Activated naive CD8-positive, alpha-beta T cell treated with anti-CD3 and anti-CD28 coated beads for 36 hours (primary cell): ENCODE results near the gene SH3PXD2B. TPM values are rescaled to one million over a fixed set of nuclear protein-coding genes. Genes with fewer than 3 reads are reported as not detected.

Experiments used
- DNase-seq: peaks from one replicate; pipeline ENCODE4 v3.0.0; 2021
- H3K27ac Mint-ChIP-seq: one replicate; pipeline ENCODE4 v1.8.0; 2022; ENCODE audit warnings: mild to moderate bottlenecking, moderate library complexity, mixed read lengths
- H3K27me3 Mint-ChIP-seq: one replicate; pipeline ENCODE4 v1.8.0; 2022; ENCODE audit warnings: mild to moderate bottlenecking, mixed read lengths
- H3K36me3 Mint-ChIP-seq: one replicate; pipeline ENCODE4 v1.8.0; 2021; ENCODE audit warnings: mild to moderate bottlenecking, mixed read lengths
- H3K4me1 Mint-ChIP-seq: one replicate; pipeline ENCODE4 v1.8.0; 2021; ENCODE audit warnings: mixed read lengths
- H3K4me3 Mint-ChIP-seq: one replicate; pipeline ENCODE4 v1.8.0; 2022; ENCODE audit warnings: mild to moderate bottlenecking, moderate library complexity, mixed read lengths
- H3K9me3 Mint-ChIP-seq: one replicate; pipeline ENCODE4 v1.8.0; 2022; ENCODE audit warnings: mixed read lengths
- total RNA-seq, 2 experiments: library from RNA; stranded (reverse); gene quantifications; one replicate each; pipeline ENCODE4 v1.2.3, GENCODE V29; 2021

SH3PXD2B gene
- total RNA-seq, 2 experiments from 2014 or later: 0.80 to 0.84 TPM

DNA sequence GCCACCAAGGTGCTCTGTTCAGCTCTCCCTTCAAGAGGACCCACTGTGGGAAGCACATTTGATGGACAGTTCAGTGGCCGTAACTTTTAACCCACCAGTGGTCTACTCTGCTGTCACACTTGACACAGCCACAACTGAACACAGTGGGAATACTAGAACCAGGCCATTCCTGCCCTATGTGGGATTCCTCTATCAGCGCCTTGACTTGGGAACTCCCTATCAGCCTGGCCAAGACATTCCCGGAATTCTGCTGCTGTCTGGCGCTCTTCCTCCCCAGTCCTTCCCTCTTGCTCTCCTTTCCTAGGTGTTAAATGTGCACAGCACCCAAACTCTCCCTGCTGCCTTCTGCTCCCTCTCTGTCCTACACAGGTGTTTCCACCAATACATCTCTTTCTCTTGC is 23.1 kb upstream of the SH3PXD2B start:
- Mint-ChIP-seq H3K4me1 (peaks cover 3% of the 10 kb centered on the region), H3K27ac (no peak overlapping the region), H3K4me3 (no peak overlapping the region), H3K9me3 (no peaks in the 10 kb centered on the region), H3K27me3 (no peaks in the 10 kb centered on the region), H3K36me3 (no peaks in the 10 kb centered on the region)
- DNase-seq: no peak

DNA sequence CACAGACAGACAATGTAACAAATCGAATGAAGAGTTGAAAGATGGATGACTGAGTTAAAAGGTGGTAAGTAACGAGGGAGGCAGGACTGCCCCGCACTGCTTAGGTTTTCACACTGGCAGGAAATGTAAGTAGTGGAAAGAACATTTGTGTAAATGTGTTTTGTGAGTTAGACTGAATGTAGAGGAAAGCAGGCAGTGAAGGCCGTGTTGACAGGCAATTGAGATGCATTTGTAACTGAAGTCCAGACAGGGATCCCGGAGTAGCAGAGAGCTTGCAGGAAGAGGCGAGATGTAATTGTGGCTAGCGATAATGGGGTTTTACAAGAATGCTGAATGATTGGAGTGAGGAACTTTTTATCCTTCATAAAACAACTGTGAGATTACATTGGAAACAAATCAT is 20.0 kb upstream of the SH3PXD2B start:
- Mint-ChIP-seq H3K27ac (no peak overlapping the region), H3K27me3 (no peaks in the 10 kb centered on the region), H3K9me3 (no peaks in the 10 kb centered on the region), H3K36me3 (no peaks in the 10 kb centered on the region), H3K4me1 (peaks cover 3% of the 10 kb centered on the region), H3K4me3 (no peak overlapping the region)
- DNase-seq: no peak

DNA sequence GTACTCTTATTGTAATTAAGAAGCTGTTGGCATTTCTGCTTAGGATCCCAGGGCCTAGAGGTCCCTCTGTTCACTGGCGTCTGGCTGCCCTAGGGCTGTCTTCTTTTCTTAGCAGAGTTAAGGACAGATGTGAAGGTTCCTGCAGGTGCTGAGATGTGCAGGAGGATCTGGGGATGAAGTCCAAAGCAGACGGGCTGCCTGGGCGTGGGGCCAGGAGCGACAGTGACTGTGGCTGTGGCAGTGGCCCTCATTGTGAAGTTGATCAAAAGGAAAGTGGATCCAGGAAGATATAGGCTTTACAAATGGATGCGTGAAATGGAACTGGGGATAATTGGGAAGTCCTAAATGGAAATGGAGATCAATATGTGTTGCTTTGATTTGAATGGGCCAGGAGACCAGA is 19.1 kb upstream of the SH3PXD2B start:
- H3K27me3 Mint-ChIP-seq: no peaks in the 10 kb centered on the region

DNA sequence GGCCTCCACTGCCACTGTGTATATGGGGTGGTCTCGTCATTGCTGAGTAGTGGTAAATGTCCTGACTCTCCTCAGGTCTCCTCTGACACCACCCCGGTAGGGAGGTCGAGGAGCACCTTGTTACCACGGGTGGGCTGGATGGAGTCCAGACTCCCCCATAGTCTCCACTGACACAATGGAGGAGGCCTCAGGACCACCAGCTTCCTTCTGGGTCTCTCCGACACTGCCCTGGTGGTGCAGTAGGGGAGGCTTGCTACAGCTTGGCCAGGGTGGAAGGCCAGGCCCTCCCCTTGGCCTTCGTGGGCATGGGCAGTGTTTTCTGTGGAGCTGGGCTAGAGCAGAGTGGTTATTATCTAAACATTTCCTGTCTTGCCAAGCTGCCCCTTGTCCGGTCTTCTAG is 15.4 kb upstream of the SH3PXD2B start:
- no peaks in the 10 kb centered on the region for H3K4me1 Mint-ChIP-seq

More for the DNA sequence above, 19.1 kb upstream of the SH3PXD2B start:
- no peak overlapping the region for H3K4me3 Mint-ChIP-seq
- no peak for DNase-seq
- no peaks in the 10 kb centered on the region for H3K9me3 Mint-ChIP-seq
- no peaks in the 10 kb centered on the region for H3K4me1 Mint-ChIP-seq
- H3K36me3 Mint-ChIP-seq: no peaks in the 10 kb centered on the region
- H3K27ac Mint-ChIP-seq: no peak overlapping the region

DNA sequence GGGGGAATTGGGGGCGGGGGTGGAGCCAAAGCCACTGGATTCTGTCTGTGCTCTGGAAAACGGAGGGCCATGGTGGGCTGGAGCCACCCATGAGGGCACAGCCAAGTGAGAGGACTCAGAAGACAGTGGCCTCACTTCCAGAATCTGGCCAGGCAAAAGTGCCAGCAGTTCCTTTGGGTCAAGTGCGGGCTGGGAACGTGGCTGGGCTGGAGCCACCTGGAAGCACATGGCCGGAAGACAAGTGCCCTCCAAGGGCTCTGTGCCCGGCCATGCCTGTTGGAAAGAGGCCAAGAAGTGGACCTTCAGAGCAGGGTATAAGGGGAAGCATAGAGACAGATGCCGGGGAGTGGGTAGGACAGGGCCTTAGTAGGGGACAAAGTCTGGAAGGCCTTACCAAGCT is 11.7 kb upstream of the SH3PXD2B start:
- no peaks in the 10 kb centered on the region for H3K36me3 Mint-ChIP-seq
- DNase-seq: no peak
- no peak overlapping the region for H3K4me3 Mint-ChIP-seq
- peaks cover 1% of the 10 kb centered on the region for H3K4me1 Mint-ChIP-seq
- peaks cover 13% of the 10 kb centered on the region for H3K9me3 Mint-ChIP-seq
- H3K27me3 Mint-ChIP-seq: no peaks in the 10 kb centered on the region
- H3K27ac Mint-ChIP-seq: no peak overlapping the region

More for the DNA sequence above, 15.4 kb upstream of the SH3PXD2B start:
- Mint-ChIP-seq H3K27me3 (no peaks in the 10 kb centered on the region), H3K9me3 (peaks cover 2% of the 10 kb centered on the region), H3K27ac (no peak overlapping the region), H3K4me3 (no peak overlapping the region), H3K36me3 (no peaks in the 10 kb centered on the region)
- no peak for DNase-seq

DNA sequence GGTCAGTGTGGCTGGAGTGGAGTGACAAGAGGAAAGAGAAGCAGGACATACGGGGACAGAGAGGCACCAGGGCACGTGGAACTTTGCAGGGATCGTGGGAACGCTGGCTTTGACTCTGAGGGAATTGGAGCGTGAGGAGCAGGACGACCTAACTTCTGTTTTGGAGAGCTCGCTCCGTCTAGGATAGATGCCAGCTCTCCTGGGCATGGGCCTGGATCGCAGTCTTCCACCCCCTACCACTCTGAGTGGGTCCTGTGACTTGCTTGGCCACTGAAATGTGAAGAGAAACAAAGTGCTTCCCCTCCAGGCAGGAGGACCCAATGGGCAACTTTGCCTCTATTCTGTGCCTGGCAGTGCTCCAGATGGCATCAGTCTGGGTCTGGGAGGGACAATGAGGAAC is 8.7 kb upstream of the SH3PXD2B start:
- Mint-ChIP-seq H3K9me3 (peaks cover 13% of the 10 kb centered on the region), H3K27me3 (no peaks in the 10 kb centered on the region), H3K36me3 (no peaks in the 10 kb centered on the region), H3K4me3 (no peak overlapping the region), H3K27ac (no peak overlapping the region), H3K4me1 (peaks cover 7% of the 10 kb centered on the region)
- no peak for DNase-seq

DNA sequence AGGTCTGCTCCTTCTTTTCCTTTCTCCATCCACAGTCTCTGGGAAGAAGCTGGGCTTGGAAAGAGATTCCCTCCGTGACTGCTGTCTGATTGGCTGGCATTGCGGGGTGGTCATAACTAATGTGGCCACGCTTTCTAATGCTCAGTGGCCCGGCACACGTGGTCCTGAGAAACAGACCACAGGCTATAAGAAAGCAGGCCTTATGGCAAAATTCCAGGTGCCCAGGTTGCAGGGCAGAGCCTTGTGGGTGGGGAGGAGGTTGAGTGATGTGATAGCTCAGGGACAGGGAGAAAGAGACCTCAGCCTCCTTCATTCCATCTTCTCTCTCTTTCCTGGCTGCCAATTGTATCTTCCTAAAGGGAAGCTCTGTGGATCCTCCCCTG is 5.4 kb upstream of the SH3PXD2B start:
- peaks cover 7% of the 10 kb centered on the region for H3K4me1 Mint-ChIP-seq
- H3K27me3 Mint-ChIP-seq: peaks cover 3% of the 10 kb centered on the region
- no peak overlapping the region for H3K27ac Mint-ChIP-seq
- no peak for DNase-seq
- H3K4me3 Mint-ChIP-seq: no peak overlapping the region
- H3K9me3 Mint-ChIP-seq: peaks cover 11% of the 10 kb centered on the region
- no peaks in the 10 kb centered on the region for H3K36me3 Mint-ChIP-seq

DNA sequence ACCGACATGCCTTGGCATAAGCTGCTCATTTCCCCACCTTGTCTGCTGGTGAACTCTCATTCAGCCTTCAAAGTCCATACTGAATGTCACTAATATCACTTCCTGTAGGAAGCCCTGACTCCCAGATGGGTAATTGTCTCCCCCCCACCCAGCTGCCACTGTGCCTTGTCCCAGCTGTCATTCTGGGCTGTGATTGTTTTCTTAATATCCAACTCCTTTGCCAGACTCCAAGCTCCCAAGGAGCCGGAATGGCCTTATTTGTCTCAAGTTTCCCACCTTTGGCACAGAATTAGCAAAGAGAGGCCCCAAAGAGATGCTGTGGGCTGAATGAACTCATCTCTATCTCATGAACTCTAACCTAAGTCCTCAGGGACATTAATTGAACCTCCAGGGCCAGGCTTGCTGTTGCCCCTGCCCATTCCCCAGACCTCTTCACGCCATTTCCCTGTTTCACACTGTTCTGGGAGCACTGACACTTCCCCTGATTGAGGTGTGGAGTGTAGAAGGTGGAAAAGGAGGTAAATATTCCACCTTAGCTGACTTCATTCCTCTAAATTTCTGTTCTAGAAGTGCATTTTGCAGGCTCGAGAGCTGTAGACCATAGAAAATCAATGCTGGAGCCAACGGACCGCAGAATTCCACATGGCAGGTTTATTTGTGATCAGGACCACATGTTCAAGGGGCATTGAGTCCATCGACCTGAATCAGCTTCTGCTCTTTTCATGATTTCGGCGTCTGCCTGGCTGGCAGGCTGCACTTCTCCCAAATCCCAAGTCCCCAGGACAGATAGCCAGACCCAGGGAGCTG is 4.9 kb upstream of the SH3PXD2B start:
- Mint-ChIP-seq H3K36me3 (no peaks in the 10 kb centered on the region), H3K9me3 (peaks cover 9% of the 10 kb centered on the region), H3K4me3 (no peak overlapping the region), H3K27ac (no peak overlapping the region), H3K27me3 (peaks cover 5% of the 10 kb centered on the region), H3K4me1 (peaks cover 7% of the 10 kb centered on the region)
- no peak for DNase-seq

DNA sequence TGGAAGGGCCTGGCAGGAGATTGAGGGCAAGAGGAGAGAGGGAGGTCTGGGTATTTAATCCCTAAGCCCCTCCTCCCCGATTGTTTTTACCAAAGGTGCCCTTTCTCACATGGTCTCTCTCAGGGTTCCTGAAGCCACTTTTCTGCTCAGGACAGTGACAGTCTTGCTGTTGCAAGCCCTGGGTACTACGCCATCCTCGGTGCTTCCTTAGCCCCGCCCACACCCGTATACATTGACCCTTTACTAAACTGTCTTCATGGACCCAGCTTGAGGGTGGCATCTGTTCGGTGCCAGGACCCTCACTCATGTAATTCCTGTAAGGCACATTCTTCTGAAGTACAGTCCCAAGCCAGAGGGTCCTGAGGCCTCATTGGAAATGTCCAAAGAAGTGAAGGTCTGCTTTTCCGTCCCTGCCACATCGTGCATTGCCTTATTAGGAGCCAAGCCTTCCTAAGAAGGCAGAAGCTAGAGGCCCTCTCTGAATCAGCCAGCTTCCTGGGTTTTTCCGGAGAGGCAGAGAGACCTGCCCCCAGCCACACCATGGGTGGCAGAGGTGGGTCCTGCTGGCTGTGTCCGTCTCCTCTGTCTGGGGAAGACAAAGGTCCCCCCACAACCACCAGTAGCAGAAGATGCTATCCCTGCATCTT is 1.9 kb upstream of the SH3PXD2B start:
- Mint-ChIP-seq H3K27ac (no peak overlapping the region), H3K4me3 (no peak overlapping the region), H3K27me3 (peaks cover 23% of the 10 kb centered on the region), H3K4me1 (peaks cover 11% of the 10 kb centered on the region), H3K9me3 (no peaks in the 10 kb centered on the region), H3K36me3 (no peaks in the 10 kb centered on the region)
- DNase-seq: no peak

DNA sequence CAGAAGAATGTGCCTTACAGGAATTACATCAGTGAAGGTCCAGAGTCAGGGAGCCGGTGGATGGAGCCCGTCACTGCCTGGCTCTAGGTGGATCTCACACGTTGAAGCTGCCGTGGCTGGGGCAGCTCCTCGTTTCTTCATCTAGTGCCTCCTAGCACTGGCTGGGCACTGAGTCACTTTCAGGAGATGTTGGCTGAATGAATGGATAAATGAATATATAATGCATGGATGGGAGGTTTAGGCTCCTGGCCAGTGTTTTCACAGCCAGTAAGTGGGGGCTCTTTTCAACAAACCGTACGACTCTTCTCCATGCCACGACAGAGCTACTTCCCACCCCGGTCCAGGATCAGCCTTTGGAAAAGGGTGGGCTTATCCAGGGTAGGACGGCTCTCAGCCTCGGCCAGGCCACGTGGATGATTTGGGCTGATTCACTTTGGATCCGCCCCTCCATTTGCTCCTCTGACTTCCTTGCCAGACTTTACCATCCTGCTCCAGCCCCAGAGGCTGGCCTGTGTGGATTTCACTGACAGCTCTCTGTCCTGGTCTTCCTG is 1.3 kb upstream of the SH3PXD2B start:
- H3K4me1 Mint-ChIP-seq: peaks cover 5% of the 10 kb centered on the region
- H3K27ac Mint-ChIP-seq: no peak overlapping the region
- no peak overlapping the region for H3K4me3 Mint-ChIP-seq
- no peak for DNase-seq
- H3K36me3 Mint-ChIP-seq: no peaks in the 10 kb centered on the region
- H3K9me3 Mint-ChIP-seq: no peaks in the 10 kb centered on the region
- H3K27me3 Mint-ChIP-seq: peaks cover 26% of the 10 kb centered on the region

DNA sequence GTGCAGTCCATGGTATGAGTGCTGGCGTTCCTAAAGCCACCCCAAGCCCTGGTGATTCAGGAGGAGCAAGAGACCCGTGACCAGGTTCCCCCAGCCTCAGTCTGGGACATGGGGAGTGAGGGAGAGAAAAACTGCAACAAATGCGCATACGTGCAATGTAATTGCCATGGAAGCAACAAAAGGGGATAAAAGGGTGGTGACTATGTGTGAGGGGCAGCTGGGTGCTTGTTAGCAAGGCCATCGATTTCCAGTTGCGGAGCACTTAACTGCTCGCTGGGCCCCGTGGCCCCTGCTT is 709 bp upstream of the SH3PXD2B start:
- Mint-ChIP-seq H3K36me3 (no peaks in the 10 kb centered on the region), H3K9me3 (no peaks in the 10 kb centered on the region), H3K4me3 (peak overlapping the region; percentile 68), H3K27me3 (peaks cover 26% of the 10 kb centered on the region), H3K27ac (no peak overlapping the region), H3K4me1 (peaks cover 4% of the 10 kb centered on the region)
- DNase-seq: no peak

DNA sequence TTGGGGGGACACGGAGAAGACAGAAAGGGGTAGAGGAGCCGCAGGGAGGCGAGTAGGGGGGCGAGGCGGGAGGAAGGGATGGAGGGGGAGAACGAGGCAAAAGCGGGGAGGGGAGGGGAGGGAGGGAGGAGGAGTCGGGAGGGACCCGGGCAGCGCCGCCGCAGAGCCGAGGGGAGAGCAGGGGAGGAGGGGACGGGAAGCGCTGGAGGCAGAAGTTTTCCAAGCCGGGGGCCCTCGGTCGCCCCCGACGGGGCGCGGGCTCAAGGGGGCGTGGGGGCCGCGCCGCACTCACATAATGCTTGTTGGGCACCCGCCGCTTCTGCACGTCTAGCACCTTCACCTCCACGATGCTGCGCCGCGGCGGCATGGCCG is 353 bp downstream of the SH3PXD2B start:
- H3K36me3 Mint-ChIP-seq: no peaks in the 10 kb centered on the region
- DNase-seq: no peak
- H3K9me3 Mint-ChIP-seq: no peaks in the 10 kb centered on the region
- H3K4me1 Mint-ChIP-seq: peaks cover 4% of the 10 kb centered on the region
- H3K27me3 Mint-ChIP-seq: peaks cover 30% of the 10 kb centered on the region
- peak overlapping the region; percentile 71 for H3K4me3 Mint-ChIP-seq
- H3K27ac Mint-ChIP-seq: no peak overlapping the region

DNA sequence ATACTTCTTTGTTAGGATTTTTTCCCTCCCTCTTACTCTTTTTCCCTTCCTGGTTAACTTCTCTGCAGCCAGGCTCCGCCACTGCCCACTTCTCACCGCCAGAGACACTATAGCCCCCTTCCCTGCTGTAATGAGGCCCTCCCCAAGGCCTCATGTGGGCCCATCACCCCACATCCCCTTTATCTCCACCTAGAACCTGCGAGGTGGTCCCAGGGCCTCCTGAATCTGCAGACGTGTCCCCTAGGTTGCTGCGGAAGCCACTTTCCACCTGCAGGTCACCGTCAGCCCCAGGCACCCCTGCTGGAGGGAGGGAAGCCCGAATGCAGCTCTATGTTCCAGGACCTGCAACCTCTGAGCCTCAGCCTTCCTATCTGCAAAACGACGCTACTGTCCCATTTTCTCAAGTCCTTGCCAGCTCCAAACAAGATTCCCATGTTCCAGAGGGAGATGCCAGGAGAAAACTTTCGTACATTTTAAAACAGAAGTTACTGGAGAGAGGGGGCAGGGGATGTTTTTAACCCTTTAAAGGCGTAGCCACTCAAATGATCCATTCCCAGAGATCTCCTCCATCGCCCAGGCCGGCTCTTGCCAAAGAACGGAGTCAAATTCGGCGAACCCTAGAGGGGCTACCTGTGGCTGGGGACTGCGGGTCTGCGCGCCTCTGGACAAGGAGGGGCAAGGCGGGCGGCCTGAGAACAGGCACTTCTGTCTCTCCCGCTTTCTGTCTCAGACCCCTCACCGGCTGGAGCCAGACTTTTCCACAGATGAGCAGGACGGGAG is 929 bp downstream of the SH3PXD2B start:
- H3K36me3 Mint-ChIP-seq: no peaks in the 10 kb centered on the region
- peaks cover 30% of the 10 kb centered on the region for H3K27me3 Mint-ChIP-seq
- peak overlapping the region; percentile 71 for H3K4me3 Mint-ChIP-seq
- H3K4me1 Mint-ChIP-seq: peaks cover 4% of the 10 kb centered on the region
- no peak overlapping the region for H3K27ac Mint-ChIP-seq
- DNase-seq: no peak
- H3K9me3 Mint-ChIP-seq: no peaks in the 10 kb centered on the region

DNA sequence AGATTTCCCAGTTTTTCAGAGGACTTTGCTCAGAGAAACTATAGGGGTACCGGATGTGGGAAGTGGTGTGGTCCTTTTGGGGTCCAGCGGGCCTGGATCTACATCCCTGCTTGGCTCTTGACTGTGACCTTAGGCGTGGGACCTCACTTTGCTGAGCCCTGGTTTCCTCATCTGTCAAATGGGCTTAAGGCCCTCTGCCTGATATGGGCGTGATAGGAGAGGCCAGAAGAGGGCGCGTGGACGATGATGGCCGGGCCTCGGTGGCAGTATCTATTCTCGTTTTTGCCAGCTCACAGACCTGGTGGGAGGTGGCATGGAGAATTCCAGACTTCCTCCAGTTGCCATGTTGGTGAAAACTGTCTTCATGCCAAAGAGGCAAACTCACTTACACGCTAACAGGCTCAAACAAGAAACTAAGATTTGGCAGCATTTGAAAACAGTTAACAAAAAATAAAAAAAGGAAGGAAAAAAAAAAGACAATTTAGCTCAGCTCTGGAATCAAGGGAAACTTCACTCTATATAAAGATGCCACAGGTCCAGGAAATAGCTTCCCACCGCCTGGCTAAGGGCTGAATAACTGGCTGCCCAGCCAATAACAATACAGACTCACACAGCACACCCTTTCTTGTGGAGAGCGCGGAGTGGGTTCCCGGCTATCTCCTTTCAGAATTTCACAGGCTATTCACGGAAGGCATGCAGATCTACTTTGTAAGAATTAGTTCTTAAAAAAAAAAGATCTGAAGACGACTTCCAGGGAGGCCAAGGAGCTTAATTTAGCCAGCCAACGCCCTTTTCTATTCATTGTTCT is 1.7 kb downstream of the SH3PXD2B start:
- peaks cover 4% of the 10 kb centered on the region for H3K4me1 Mint-ChIP-seq
- H3K36me3 Mint-ChIP-seq: no peaks in the 10 kb centered on the region
- peaks cover 30% of the 10 kb centered on the region for H3K27me3 Mint-ChIP-seq
- H3K27ac Mint-ChIP-seq: no peak overlapping the region
- H3K4me3 Mint-ChIP-seq: no peak overlapping the region
- no peak for DNase-seq
- H3K9me3 Mint-ChIP-seq: no peaks in the 10 kb centered on the region

DNA sequence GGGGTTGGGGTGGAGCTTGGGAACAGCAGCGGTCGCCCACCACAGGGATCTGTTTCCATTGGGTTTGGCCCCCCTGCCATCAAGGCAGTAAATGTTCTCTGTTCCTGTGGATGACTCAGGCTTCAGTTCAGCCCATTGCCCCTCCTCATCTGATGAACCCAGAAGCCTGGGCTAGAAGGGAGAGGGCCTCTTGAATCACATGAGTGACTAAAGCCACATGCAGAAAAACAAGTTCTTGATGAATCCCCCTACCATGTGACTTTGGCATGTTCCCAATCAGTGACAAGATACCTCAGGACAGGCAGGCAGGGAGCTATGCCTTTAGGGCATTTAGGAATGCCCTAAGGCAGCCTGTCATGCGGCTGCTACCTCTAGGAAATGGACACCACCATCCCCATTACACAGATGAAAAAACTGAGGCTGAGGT is 2.5 kb downstream of the SH3PXD2B start:
- Mint-ChIP-seq H3K4me3 (no peak overlapping the region), H3K36me3 (no peaks in the 10 kb centered on the region), H3K27me3 (peaks cover 31% of the 10 kb centered on the region), H3K27ac (no peak overlapping the region), H3K4me1 (peaks cover 4% of the 10 kb centered on the region), H3K9me3 (no peaks in the 10 kb centered on the region)
- DNase-seq: no peak
